Effector memory CD4-positive, alpha-beta T cell (primary cell): ENCODE results near the gene NRDC.
"Not testable (repeated sequence)": the region's sequence is repeated elsewhere in the genome, so short reads cannot be mapped to it uniquely, and the experiment has no call there.

Experiments used
- DNase-seq, 3 donors: peaks; one replicate each; pipeline ENCODE4 v3.0.0-alpha.2; 2020
- H3K27ac ChIP-seq: 2 replicates; pipeline ENCODE4 v1.7.0; 2013; ENCODE audit warnings: mild to moderate bottlenecking, low read length, moderate library complexity; ENCODE audit not compliant: insufficient read depth, poor library complexity, severe bottlenecking
- H3K27me3 ChIP-seq: replicated peaks from 2 replicates; pipeline ENCODE4 v1.7.0; 2013; ENCODE audit warnings: mild to moderate bottlenecking, low read length; ENCODE audit not compliant: insufficient read depth, control insufficient read depth, poor library complexity, severe bottlenecking
- H3K36me3 ChIP-seq: 2 replicates; pipeline ENCODE4 v1.7.0; 2013; ENCODE audit warnings: mild to moderate bottlenecking, low read length, moderate library complexity; ENCODE audit not compliant: control insufficient read depth, insufficient read depth
- H3K4me1 ChIP-seq: 2 replicates; pipeline ENCODE4 v1.7.0; 2013; ENCODE audit warnings: low read length, mild to moderate bottlenecking; ENCODE audit not compliant: control insufficient read depth, insufficient read depth, poor library complexity, severe bottlenecking
- H3K4me3 ChIP-seq: 2 replicates; pipeline ENCODE4 v1.7.0; 2013; ENCODE audit warnings: low read length, low read depth, mild to moderate bottlenecking; ENCODE audit not compliant: insufficient read depth, poor library complexity, severe bottlenecking
- H3K9me3 ChIP-seq: 2 replicates; pipeline ENCODE4 v1.7.0; 2013; ENCODE audit warnings: mild to moderate bottlenecking, low read length, moderate library complexity; ENCODE audit not compliant: control insufficient read depth

Gene NRDC

GRCh38 chr1:51878308-51878615 is 265 bp downstream of the NRDC start:
- no peaks in the 10 kb centered on the region for H3K36me3 ChIP-seq
- H3K9me3 ChIP-seq, result no peaks in the 10 kb centered on the region
- DNase-seq, result no peak
- peaks cover 22% of the 10 kb centered on the region for H3K4me1 ChIP-seq
- H3K27me3 ChIP-seq, result no peaks in the 10 kb centered on the region
- peak overlapping the region; percentile 93 for H3K27ac ChIP-seq
- H3K4me3 ChIP-seq, result peak overlapping the region; percentile 98

- H3K27ac ChIP-seq, result peak overlapping the region; percentile 93
- no peaks in the 10 kb centered on the region for H3K9me3 ChIP-seq
- no peaks in the 10 kb centered on the region for H3K27me3 ChIP-seq
- H3K36me3 ChIP-seq, result no peaks in the 10 kb centered on the region
- DNase-seq, result no peak
- H3K4me3 ChIP-seq, result peak overlapping the region; percentile 98
- H3K4me1 ChIP-seq, result peaks cover 22% of the 10 kb centered on the region
Observed at GRCh38 chr1:51877434-51878307, 856 bp downstream of the NRDC start.

GRCh38 chr1:51875836-51876235 is 2.7 kb downstream of the NRDC start:
- DNase-seq, result no peak
- H3K9me3 ChIP-seq, result no peaks in the 10 kb centered on the region
- peaks cover 22% of the 10 kb centered on the region for H3K4me1 ChIP-seq
- H3K36me3 ChIP-seq, result no peaks in the 10 kb centered on the region
- no peaks in the 10 kb centered on the region for H3K27me3 ChIP-seq
- H3K27ac ChIP-seq, result no peak overlapping the region
- H3K4me3 ChIP-seq, result no peak overlapping the region

GRCh38 chr1:51875291-51875772 is 3.2 kb downstream of the NRDC start:
- H3K4me1 ChIP-seq, result peaks cover 22% of the 10 kb centered on the region
- H3K27me3 ChIP-seq, result no peaks in the 10 kb centered on the region
- no peak overlapping the region for H3K27ac ChIP-seq
- H3K4me3 ChIP-seq, result no peak overlapping the region
- H3K36me3 ChIP-seq, result no peaks in the 10 kb centered on the region
- DNase-seq, result no peak
- H3K9me3 ChIP-seq, result no peaks in the 10 kb centered on the region

GRCh38 chr1:51873270-51873669 is 5.3 kb downstream of the NRDC start:
- H3K4me1 ChIP-seq, result peaks cover 17% of the 10 kb centered on the region
- H3K9me3 ChIP-seq, H3K4me3 ChIP-seq, H3K27ac ChIP-seq, H3K36me3 ChIP-seq, H3K27me3 ChIP-seq, DNase-seq: not testable (repeated sequence)

GRCh38 chr1:51871351-51871975 is 7.1 kb downstream of the NRDC start:
- Histone ChIP-seq H3K27ac (no peak overlapping the region), H3K9me3 (no peaks in the 10 kb centered on the region), H3K4me1 (peaks cover 7% of the 10 kb centered on the region), H3K27me3 (no peaks in the 10 kb centered on the region), H3K4me3 (no peak overlapping the region), H3K36me3 (no peaks in the 10 kb centered on the region)
- no peak for DNase-seq

- no peak for DNase-seq
- Histone ChIP-seq H3K36me3 (no peaks in the 10 kb centered on the region), H3K4me3 (no peak overlapping the region), H3K27ac (no peak overlapping the region), H3K4me1 (peaks cover 5% of the 10 kb centered on the region), H3K27me3 (no peaks in the 10 kb centered on the region), H3K9me3 (no peaks in the 10 kb centered on the region)
Observed at GRCh38 chr1:51870603-51871350, 7.8 kb downstream of the NRDC start.

GRCh38 chr1:51867479-51868232 is 10.9 kb downstream of the NRDC start:
- Histone ChIP-seq H3K27ac (no peak overlapping the region), H3K9me3 (no peaks in the 10 kb centered on the region), H3K4me1 (no peaks in the 10 kb centered on the region), H3K4me3 (no peak overlapping the region), H3K27me3 (no peaks in the 10 kb centered on the region), H3K36me3 (no peaks in the 10 kb centered on the region)
- DNase-seq, result no peak

- H3K36me3 ChIP-seq, result no peaks in the 10 kb centered on the region
- H3K27ac ChIP-seq, result no peak overlapping the region
- DNase-seq, result no peak
Observed at GRCh38 chr1:51863384-51863783, 15.1 kb downstream of the NRDC start.

More at GRCh38 chr1:51863384-51863783, 15.1 kb downstream of the NRDC start:
- Histone ChIP-seq H3K9me3 (no peaks in the 10 kb centered on the region), H3K4me1 (no peaks in the 10 kb centered on the region), H3K4me3 (no peak overlapping the region), H3K27me3 (no peaks in the 10 kb centered on the region)
